ENCODE measurements around the gene SLC29A3.

Gene SLC29A3

GRCh38 chr10:71390921-71391690 is 72.0 kb downstream of the SLC29A3 start:
- no peak for DNase-seq (ENCODE audit: low spot score)
- no peak for TF ChIP-seq CTCF (IDR thresholded peaks at IDR 0.05; ENCODE audit: extremely low read depth, missing control alignments)

GRCh38 chr10:71391701-71392100 is 72.6 kb downstream of the SLC29A3 start:
- TF ChIP-seq CTCF (IDR thresholded peaks at IDR 0.05; ENCODE audit: extremely low read depth, missing control alignments), result no peak
- no peak for DNase-seq (ENCODE audit: low spot score)

GRCh38 chr10:71392292-71392691 is 73.2 kb downstream of the SLC29A3 start:
- no peak for DNase-seq (ENCODE audit: low spot score)
- no peak for TF ChIP-seq CTCF (IDR thresholded peaks at IDR 0.05; ENCODE audit: extremely low read depth, missing control alignments)

GRCh38 chr10:71392791-71393781 is 74.0 kb downstream of the SLC29A3 start:
- no peak for TF ChIP-seq CTCF (IDR thresholded peaks at IDR 0.05; ENCODE audit: extremely low read depth, missing control alignments)
- DNase-seq (ENCODE audit: low spot score), result no peak

GRCh38 chr10:71393841-71394475 is 74.9 kb downstream of the SLC29A3 start:
- DNase-seq (ENCODE audit: low spot score), result no peak
- TF ChIP-seq CTCF (IDR thresholded peaks at IDR 0.05; ENCODE audit: extremely low read depth, missing control alignments), result no peak

GRCh38 chr10:71394926-71395562 is 76.0 kb downstream of the SLC29A3 start:
- no peak for TF ChIP-seq CTCF (IDR thresholded peaks at IDR 0.05; ENCODE audit: extremely low read depth, missing control alignments)
- no peak for DNase-seq (ENCODE audit: low spot score)

Measured in GM20000 (cell line).